ENCODE data around the gene KLHL30.

Gene KLHL30

GRCh38 chr2:238123218-238123971 lies 15.1 kb upstream of the KLHL30 start:
- FAIRE-seq = no peak
- DNase-seq (ENCODE audit: insufficient read length, low spot score) = no peak
- no peak for TF ChIP-seq CTCF (IDR thresholded peaks at IDR 0.05; ENCODE audit: insufficient read depth, missing control alignments)

GRCh38 chr2:238123991-238124470 lies 14.4 kb upstream of the KLHL30 start:
- no peak for DNase-seq (ENCODE audit: insufficient read length, low spot score)
- no peak for TF ChIP-seq CTCF (IDR thresholded peaks at IDR 0.05; ENCODE audit: insufficient read depth, missing control alignments)
- no peak for FAIRE-seq

GRCh38 chr2:238124488-238125126 lies 13.9 kb upstream of the KLHL30 start:
- DNase-seq (ENCODE audit: insufficient read length, low spot score) = no peak
- FAIRE-seq = no peak
- TF ChIP-seq CTCF (IDR thresholded peaks at IDR 0.05; ENCODE audit: insufficient read depth, missing control alignments) = no peak

GRCh38 chr2:238125127-238125885 lies 13.2 kb upstream of the KLHL30 start:
- DNase-seq (ENCODE audit: insufficient read length, low spot score) = no peak
- no peak for FAIRE-seq
- TF ChIP-seq CTCF (IDR thresholded peaks at IDR 0.05; ENCODE audit: insufficient read depth, missing control alignments) = no peak

GRCh38 chr2:238126338-238126737 lies 12.1 kb upstream of the KLHL30 start:
- FAIRE-seq = peak; percentile 77

GRCh38 chr2:238126775-238127164 lies 11.7 kb upstream of the KLHL30 start:
- no peak for TF ChIP-seq CTCF (IDR thresholded peaks at IDR 0.05; ENCODE audit: insufficient read depth, missing control alignments)
- DNase-seq (ENCODE audit: insufficient read length, low spot score) (no peak), FAIRE-seq (no peak)

More at GRCh38 chr2:238126338-238126737, 12.1 kb upstream of the KLHL30 start:
- TF ChIP-seq CTCF (IDR thresholded peaks at IDR 0.05; ENCODE audit: insufficient read depth, missing control alignments) = no peak
- no peak for DNase-seq (ENCODE audit: insufficient read length, low spot score)

Data from D721Med (cell line).